IMR-90 (cell line): ENCODE data around the gene SLC39A5. TPM values are rescaled to one million over a fixed set of nuclear protein-coding genes. Genes with fewer than 3 reads are reported as not detected.

Source experiments
- ATAC-seq: fragments of 200-7000 bp; cut with Tn5 transposase; 2 replicates; pipeline ENCODE4 v1.9.1; 2020; ENCODE audit warnings: low read depth, mild to moderate bottlenecking, moderate library complexity
- BruUV-seq: library from RNA; stranded (reverse); fragments of 400-500 nt; replicated peaks from 2 replicates; lab custom pipeline; 2021; lab: Mats Ljungman, UMichigan
- CTCF ChIA-PET: fragments of 300-600 bp; formaldehyde crosslinking; extraction: SDS; loops from one replicate; lab custom pipeline; 2021; ENCODE audit warnings: antibody characterized with exemption; lab: Yijun Ruan, JAX
- POLR2A ChIA-PET: fragments of 300-600 bp; sonication (Branson Sonifier 250); formaldehyde crosslinking; loops from one replicate; lab custom pipeline; 2022; ENCODE audit warnings: antibody characterized with exemption; ENCODE audit not compliant: unreplicated experiment; lab: Charles Lee
- DNase-seq: peaks from one replicate; pipeline ENCODE4 v3.0.0; 2013
- H2AFZ ChIP-seq: replicated peaks from 2 replicates; pipeline ENCODE3; 2013; ENCODE audit warnings: low read length, mild to moderate bottlenecking; ENCODE audit not compliant: poor library complexity
- H2AK5ac ChIP-seq: 2 replicates; pipeline ENCODE4 v1.6.1; 2013; ENCODE audit warnings: low read depth, low read length, inconsistent platforms
- H2AK9ac ChIP-seq: replicated peaks from 2 replicates; pipeline ENCODE3; 2013; ENCODE audit warnings: mild to moderate bottlenecking, low read depth, low read length, moderate library complexity; ENCODE audit not compliant: poor library complexity
- H2BK120ac ChIP-seq: 2 replicates; pipeline ENCODE4 v1.6.1; 2013; ENCODE audit warnings: low read depth, low read length, inconsistent platforms
- H2BK15ac ChIP-seq: 3 replicates; pipeline ENCODE4 v1.6.1; 2013; ENCODE audit warnings: low read depth, low read length, inconsistent platforms
- H2BK20ac ChIP-seq: 2 replicates; pipeline ENCODE4 v1.6.1; 2013; ENCODE audit warnings: low read depth, mild to moderate bottlenecking, inconsistent platforms, low read length, moderate library complexity
- H2BK5ac ChIP-seq: 2 replicates; pipeline ENCODE4 v1.6.1; 2013; ENCODE audit warnings: mild to moderate bottlenecking, low read depth, low read length, inconsistent platforms; ENCODE audit not compliant: poor library complexity, severe bottlenecking
- H3K14ac ChIP-seq: replicated peaks from 2 replicates; pipeline ENCODE4 v1.6.1; 2013; ENCODE audit warnings: low read depth, low read length, inconsistent platforms
- H3K18ac ChIP-seq: 2 replicates; pipeline ENCODE4 v1.6.1; 2013; ENCODE audit warnings: low read depth, low read length, control low read depth
- H3K23ac ChIP-seq: 2 replicates; pipeline ENCODE4 v1.6.1; 2013; ENCODE audit warnings: low read depth, low read length, inconsistent platforms
- H3K27ac ChIP-seq: 2 replicates; pipeline ENCODE4 v1.5.1; 2013; ENCODE audit warnings: mild to moderate bottlenecking, control low read depth, low read length; ENCODE audit not compliant: insufficient read depth
- H3K27me3 ChIP-seq: 2 replicates; pipeline ENCODE4 v1.6.1; 2013; ENCODE audit warnings: low read length; ENCODE audit not compliant: control insufficient read depth, insufficient read depth
- H3K36me3 ChIP-seq: 2 replicates; pipeline ENCODE4 v1.6.1; 2013; ENCODE audit warnings: low read length, mixed read lengths; ENCODE audit not compliant: control insufficient read depth, insufficient read depth
- H3K4ac ChIP-seq: 2 replicates; pipeline ENCODE4 v1.6.1; 2013; ENCODE audit warnings: low read depth, low read length, inconsistent platforms
- H3K4me1 ChIP-seq: 2 replicates; pipeline ENCODE4 v1.6.1; 2013; ENCODE audit warnings: low read length, mixed read lengths; ENCODE audit not compliant: control insufficient read depth, insufficient read depth
- H3K4me2 ChIP-seq: 2 replicates; pipeline ENCODE4 v1.6.1; 2013; ENCODE audit warnings: low read depth, mild to moderate bottlenecking, control low read depth, low read length, moderate library complexity
- H3K4me3 ChIP-seq: 2 replicates; pipeline ENCODE4 v1.5.1; 2013; ENCODE audit warnings: low read depth, mild to moderate bottlenecking, control low read depth, low read length, moderate library complexity; ENCODE audit not compliant: insufficient read depth
- H3K56ac ChIP-seq: 2 replicates; pipeline ENCODE4 v1.6.1; 2013; ENCODE audit warnings: low read length, inconsistent platforms; ENCODE audit not compliant: insufficient read depth; ENCODE audit errors: extremely low read depth
- H3K79me1 ChIP-seq, 2 experiments: 2 replicates each; pipeline ENCODE4 v1.6.1; 2013; ENCODE audit warnings: low read length in 2 of 2, inconsistent platforms in 1 of 2, low read depth in 1 of 2
- H3K9ac ChIP-seq: 2 replicates; pipeline ENCODE4 v1.6.1; 2013; ENCODE audit warnings: low read depth, low read length, control low read depth
- H3K9me1 ChIP-seq: 2 replicates; pipeline ENCODE4 v1.6.1; 2013; ENCODE audit warnings: low read length, inconsistent platforms; ENCODE audit not compliant: insufficient read depth
- H3K9me3 ChIP-seq: 2 replicates; pipeline ENCODE4 v1.6.1; 2013; ENCODE audit warnings: low read length; ENCODE audit not compliant: control insufficient read depth, insufficient read depth
- H4K20me1 ChIP-seq: 2 replicates; pipeline ENCODE4 v1.6.1; 2013; ENCODE audit warnings: low read length, inconsistent platforms; ENCODE audit not compliant: insufficient read depth
- H4K5ac ChIP-seq: 2 replicates; pipeline ENCODE4 v1.6.1; 2013; ENCODE audit warnings: mild to moderate bottlenecking, low read depth, low read length, control low read depth
- H4K8ac ChIP-seq, 2 experiments: 2 replicates each; pipeline ENCODE4 v1.6.1; 2013; ENCODE audit warnings: low read depth in 2 of 2, low read length in 2 of 2, control low read depth in 1 of 2, inconsistent platforms in 1 of 2
- H4K91ac ChIP-seq: 2 replicates; pipeline ENCODE4 v1.6.1; 2013; ENCODE audit warnings: low read depth, low read length, inconsistent platforms; ENCODE audit not compliant: insufficient read depth
- CEBPB ChIP-seq: IDR thresholded peaks from 2 replicates; pipeline ENCODE4 v1.6.1; 2012; ENCODE audit warnings: low read depth, low read length, improper control_type of control experiment
- CHD1 ChIP-seq: IDR thresholded peaks from 2 replicates; pipeline ENCODE4 v1.6.1; 2012; ENCODE audit warnings: low read depth, low read length, improper control_type of control experiment
- FOS ChIP-seq: fragments of 150-350 bp; IDR thresholded peaks from 2 replicates; pipeline ENCODE4 v1.6.1; 2016; ENCODE audit warnings: low read depth, low read length
- MAZ ChIP-seq: IDR thresholded peaks from 2 replicates; pipeline ENCODE4 v1.6.1; 2012; ENCODE audit warnings: low read depth, mild to moderate bottlenecking, low read length, improper control_type of control experiment, moderate library complexity, borderline replicate concordance
- WGBS, 2 experiments: methylation state at CpG; one replicate each; pipeline versions ENCODE4 v1.1.5 to v1.1.7; 2013; ENCODE audit warnings: missing lambda C conversion rate in 2 of 2; ENCODE audit not compliant: insufficient read length in 1 of 2; ENCODE audit errors: extremely low coverage in 2 of 2; 5-methylcytosine and 5-hydroxymethylcytosine counted together
- dilution Hi-C: fragments of 300-500 bp; cut with HindIII; formaldehyde crosslinking; loops from one replicate; pipeline ENCODE4 v1.14.3; 2018; ENCODE audit warnings: low sequenced_read_pairs; ENCODE audit not compliant: unreplicated experiment
- in situ Hi-C: fragments of 300-500 bp; cut with MboI; formaldehyde crosslinking; loops from 3 replicates; pipeline ENCODE4 v1.14.3; 2019; ENCODE audit warnings: low sequenced_read_pairs, inconsistent platforms, mixed read lengths
- intact Hi-C: fragments of 100-400 bp; cut with micrococcal nuclease; formaldehyde crosslinking; loops from 2 replicates; pipeline ENCODE4 v1.10.0; 2022
- polyA plus RNA-seq, 3 experiments: library from polyadenylated mRNA; depleted of rRNA; stranded (reverse); fragments of >200 nt; gene quantifications; 2 replicates each; pipeline ENCODE4 v1.2.3, GENCODE V29; 2012; ENCODE audit warnings: low replicate concordance in 1 of 3
- total RNA-seq: library from RNA; depleted of rRNA; stranded (reverse); fragments of >200 nt; gene quantifications from 2 replicates; pipeline ENCODE4 v1.2.3, GENCODE V29; 2012

The SLC39A5 gene
- total and polyA plus RNA-seq, 2 of the 4 experiments (the other 2 are of a cell fraction) = not detected

- Histone ChIP-seq H4K8ac (peak overlapping the region; percentile 74 to 84; a peak in 3 of 4 replicates), H3K4ac (peak overlapping the region; percentile 98), H3K56ac (peak overlapping the region; percentile 93), H3K36me3 (peaks cover 8% of the 10 kb centered on the region), H4K20me1 (peaks cover 12% of the 10 kb centered on the region; the same call in 1 of the 2 replicates), H2AFZ (peak overlapping the region; percentile 87), H3K79me1 (peaks cover 27 to 51% of the 10 kb centered on the region in 2 experiments), H3K4me2 (peak overlapping the region; percentile 93), H3K27me3 (no peaks in the 10 kb centered on the region), H3K27ac (peak overlapping the region; percentile 95), H4K91ac (peak overlapping the region; percentile 96), H2BK20ac (peak overlapping the region; percentile 6), H3K23ac (peak overlapping the region; percentile 87), H3K18ac (peak overlapping the region; percentile 88), H4K5ac (peak overlapping the region; percentile 60), H3K4me3 (peak overlapping the region; percentile 79), H2BK120ac (peak overlapping the region; percentile 81), H2BK5ac (peak overlapping the region; percentile 94), H2AK5ac (peak overlapping the region; percentile 92), H3K4me1 (peaks cover 4% of the 10 kb centered on the region; the same call in 1 of the 2 replicates), H3K9me3 (no peaks in the 10 kb centered on the region), H3K9me1 (peaks cover 16% of the 10 kb centered on the region), H3K14ac (peak overlapping the region; percentile 98), H2AK9ac (peak overlapping the region; percentile 95), H3K9ac (peak overlapping the region; percentile 95), H2BK15ac (peak overlapping the region; percentile 67; the same call in 2 of the 3 replicates)
- BruUV-seq = no TSS peak
- ChIA-PET POLR2A (interaction anchor here (0.6 to 1.7 kb wide), 4 partner anchors 13 to 1939 kb away, joined by 4 to 8 read pairs (median 4); partner anchors contain the start of gene SMARCC2), CTCF (interaction anchor here (0.6 to 2.0 kb wide), 4 partner anchors 13 to 142 kb away, joined by 4 to 8 read pairs (median 6); no protein-coding TSS in a partner anchor)
- TF ChIP-seq CEBPB (peak; percentile 92), FOS (no peak), CHD1 (no peak), MAZ (no peak)
- dilution Hi-C loops = no loop called here
- in situ Hi-C loops = no loop called here
- intact Hi-C loops = loop anchor here (2.0 kb wide), 2 partner anchors 14 to 62 kb away; partner anchors contain the start of gene MYL6
- DNase-seq = peak; percentile 47
- ATAC-seq = no peak
- 28% methylated on average over 4 of the region's 10 CpGs; no CpG with 5 or more reads in 1 of the 2 experiments for WGBS, 2 experiments
Observed at GRCh38 chr12:56220611-56221231, 9.1 kb upstream of the SLC39A5 start.
